ACC112 (cell line): ENCODE results near the gene RAB11FIP4.

Source experiments
- H2AFZ ChIP-seq: fragments of 200-600 bp; sonication (generic); one replicate; pipeline ENCODE4 v1.6.0; 2017; ENCODE audit warnings: antibody characterized with exemption, low read length; ENCODE audit not compliant: unreplicated experiment
- H3K27ac ChIP-seq: fragments of 200-600 bp; sonication (generic); 2 replicates; pipeline ENCODE4 v1.5.1; 2014; ENCODE audit warnings: low read depth, mild to moderate bottlenecking, antibody characterized with exemption, low read length, moderate library complexity
- H3K27me3 ChIP-seq: fragments of 200-600 bp; sonication (generic); 2 replicates; pipeline ENCODE4 v1.6.1; 2014; ENCODE audit warnings: mild to moderate bottlenecking, antibody characterized with exemption, low read length, moderate library complexity, mixed read lengths; ENCODE audit not compliant: insufficient read depth
- H3K36me3 ChIP-seq: fragments of 200-600 bp; sonication (generic); 2 replicates; pipeline ENCODE4 v1.6.1; 2016; ENCODE audit warnings: mild to moderate bottlenecking, antibody characterized with exemption, low read length, moderate library complexity, mixed read lengths; ENCODE audit not compliant: insufficient read depth
- H3K4me1 ChIP-seq: fragments of 200-600 bp; sonication (generic); one replicate; pipeline ENCODE4 v1.6.1; 2016; ENCODE audit warnings: low read length, mixed read lengths; ENCODE audit not compliant: insufficient read depth, unreplicated experiment, control insufficient read depth
- H3K4me3 ChIP-seq: fragments of 200-600 bp; sonication (generic); 2 replicates; pipeline ENCODE4 v1.5.1; 2014; ENCODE audit warnings: mild to moderate bottlenecking, low read depth, low read length
- H3K79me2 ChIP-seq: fragments of 200-600 bp; sonication (generic); one replicate; pipeline ENCODE4 v1.6.0; 2016; ENCODE audit warnings: low read length; ENCODE audit not compliant: control insufficient read depth, unreplicated experiment, insufficient read depth

RAB11FIP4 gene

GRCh38 chr17:31476525-31477416, 85.3 kb downstream of the RAB11FIP4 start:
- H2AFZ ChIP-seq: no peak overlapping the region
- H3K4me1 ChIP-seq: no peaks in the 10 kb centered on the region
- no peak overlapping the region for H3K27ac ChIP-seq
- no peak overlapping the region for H3K4me3 ChIP-seq
- H3K79me2 ChIP-seq: no peaks in the 10 kb centered on the region
- peaks cover 62% of the 10 kb centered on the region for H3K27me3 ChIP-seq
- no peaks in the 10 kb centered on the region for H3K36me3 ChIP-seq

- Histone ChIP-seq H3K4me1 (no peaks in the 10 kb centered on the region), H3K27me3 (peaks cover 67% of the 10 kb centered on the region), H3K4me3 (no peak overlapping the region), H3K79me2 (no peaks in the 10 kb centered on the region), H3K36me3 (no peaks in the 10 kb centered on the region), H2AFZ (no peak overlapping the region), H3K27ac (no peak overlapping the region)
Measured at GRCh38 chr17:31477417-31478055, 86.1 kb downstream of the RAB11FIP4 start.

GRCh38 chr17:31479062-31479408, 87.6 kb downstream of the RAB11FIP4 start:
- Histone ChIP-seq H2AFZ (no peak overlapping the region), H3K4me3 (no peak overlapping the region), H3K27ac (no peak overlapping the region), H3K27me3 (peaks cover 66% of the 10 kb centered on the region), H3K36me3 (no peaks in the 10 kb centered on the region), H3K79me2 (no peaks in the 10 kb centered on the region), H3K4me1 (no peaks in the 10 kb centered on the region)

- peaks cover 65% of the 10 kb centered on the region for H3K27me3 ChIP-seq
- H3K4me3 ChIP-seq: no peak overlapping the region
- H3K36me3 ChIP-seq: no peaks in the 10 kb centered on the region
- H3K27ac ChIP-seq: no peak overlapping the region
- H3K79me2 ChIP-seq: no peaks in the 10 kb centered on the region
- no peak overlapping the region for H2AFZ ChIP-seq
- no peaks in the 10 kb centered on the region for H3K4me1 ChIP-seq
Measured at GRCh38 chr17:31479524-31479923, 88.0 kb downstream of the RAB11FIP4 start.

DNA sequence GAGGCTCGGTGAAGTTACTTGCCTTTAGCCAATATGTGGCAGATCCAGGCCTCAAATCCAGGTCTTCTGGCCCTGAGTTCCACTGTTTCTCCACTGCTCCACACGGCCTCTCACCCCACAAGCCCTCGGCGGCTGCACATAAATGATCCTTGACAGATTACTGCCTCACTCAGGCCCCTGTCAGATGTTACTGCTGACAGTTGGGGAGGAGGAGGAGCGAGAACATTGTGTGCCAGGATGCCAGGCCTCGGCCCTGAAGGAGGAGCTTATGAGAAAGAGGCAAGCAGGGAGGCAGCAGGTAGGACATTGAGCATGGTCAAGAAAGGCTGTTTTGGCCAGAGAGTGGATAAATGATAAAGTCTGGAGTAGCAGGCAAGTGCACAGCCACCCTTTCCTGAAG, 88.6 kb downstream of the RAB11FIP4 start:
- Histone ChIP-seq H3K27ac (no peak overlapping the region), H3K27me3 (peaks cover 68% of the 10 kb centered on the region), H3K36me3 (no peaks in the 10 kb centered on the region), H3K4me1 (no peaks in the 10 kb centered on the region), H3K79me2 (no peaks in the 10 kb centered on the region), H3K4me3 (no peak overlapping the region), H2AFZ (no peak overlapping the region)

GRCh38 chr17:31480904-31481782, 89.7 kb downstream of the RAB11FIP4 start:
- H3K79me2 ChIP-seq: no peaks in the 10 kb centered on the region
- no peak overlapping the region for H3K27ac ChIP-seq
- no peak overlapping the region for H2AFZ ChIP-seq
- no peak overlapping the region for H3K4me3 ChIP-seq
- H3K36me3 ChIP-seq: no peaks in the 10 kb centered on the region
- peaks cover 68% of the 10 kb centered on the region for H3K27me3 ChIP-seq
- H3K4me1 ChIP-seq: no peaks in the 10 kb centered on the region

DNA sequence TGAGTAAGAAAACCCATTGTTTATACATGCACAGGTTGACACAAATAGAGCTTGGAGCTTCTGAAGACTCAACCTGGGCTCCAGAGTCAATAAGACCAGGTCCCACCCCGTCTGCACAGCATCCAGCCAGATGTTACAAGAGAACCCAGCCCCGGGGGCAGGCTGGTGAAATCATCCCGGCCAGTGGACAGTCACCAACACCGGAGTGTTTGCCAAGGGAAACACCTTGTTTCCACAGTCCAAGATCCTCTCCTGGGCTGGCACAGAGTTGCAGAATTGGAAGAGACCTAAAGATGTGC, 90.3 kb downstream of the RAB11FIP4 start:
- H3K27me3 ChIP-seq: peaks cover 72% of the 10 kb centered on the region

GRCh38 chr17:31484821-31485220, 93.3 kb downstream of the RAB11FIP4 start:
- no peak overlapping the region for H2AFZ ChIP-seq
- no peak overlapping the region for H3K27ac ChIP-seq
- H3K79me2 ChIP-seq: no peaks in the 10 kb centered on the region
- H3K27me3 ChIP-seq: peaks cover 75% of the 10 kb centered on the region
- H3K36me3 ChIP-seq: no peaks in the 10 kb centered on the region
- H3K4me1 ChIP-seq: no peaks in the 10 kb centered on the region
- no peak overlapping the region for H3K4me3 ChIP-seq

More for the DNA sequence above, 90.3 kb downstream of the RAB11FIP4 start:
- H3K27ac ChIP-seq: no peak overlapping the region
- no peak overlapping the region for H3K4me3 ChIP-seq
- no peaks in the 10 kb centered on the region for H3K79me2 ChIP-seq
- H3K36me3 ChIP-seq: no peaks in the 10 kb centered on the region
- no peak overlapping the region for H2AFZ ChIP-seq
- H3K4me1 ChIP-seq: no peaks in the 10 kb centered on the region

DNA sequence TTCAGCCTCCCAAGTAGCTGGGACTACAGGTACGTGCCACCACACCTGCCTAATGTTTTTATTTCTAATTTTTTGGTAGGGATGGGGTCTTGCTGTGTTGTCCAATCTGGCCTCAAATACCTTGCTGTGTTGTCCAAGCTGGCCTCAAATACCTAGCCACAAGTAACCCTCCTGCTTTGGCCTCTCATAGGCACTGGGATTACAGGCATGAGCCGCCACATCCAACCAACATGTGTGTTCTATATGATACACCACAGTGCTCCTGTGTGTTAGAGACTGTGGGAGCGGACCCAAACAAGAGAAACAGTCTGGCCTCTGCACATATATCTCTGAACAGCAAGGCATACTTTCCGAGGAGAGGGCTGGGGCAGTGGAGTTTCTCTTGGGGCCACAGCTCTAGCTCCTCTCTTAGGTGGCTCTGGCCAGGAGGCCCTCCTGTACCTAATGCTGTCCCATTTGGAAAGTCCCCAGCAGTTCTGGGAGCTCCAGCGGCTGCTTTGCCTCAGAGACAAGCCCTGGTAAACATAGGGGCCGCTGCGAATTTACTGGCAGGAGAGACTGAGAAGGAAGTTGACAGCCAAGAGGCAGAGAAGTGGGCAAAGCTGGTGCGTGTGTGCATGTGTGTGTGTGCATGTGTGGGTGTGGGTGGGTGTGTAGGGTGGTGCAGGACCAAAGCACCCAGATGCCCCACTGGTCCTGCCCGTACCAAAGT, 95.0 kb downstream of the RAB11FIP4 start:
- Histone ChIP-seq H3K4me3 (no peak overlapping the region), H2AFZ (no peak overlapping the region), H3K27ac (no peak overlapping the region), H3K79me2 (no peaks in the 10 kb centered on the region), H3K27me3 (peaks cover 82% of the 10 kb centered on the region), H3K36me3 (no peaks in the 10 kb centered on the region), H3K4me1 (no peaks in the 10 kb centered on the region)

GRCh38 chr17:31487063-31487647, 95.7 kb downstream of the RAB11FIP4 start:
- no peak overlapping the region for H2AFZ ChIP-seq
- H3K79me2 ChIP-seq: no peaks in the 10 kb centered on the region
- H3K36me3 ChIP-seq: no peaks in the 10 kb centered on the region
- H3K4me3 ChIP-seq: peak overlapping the region; percentile 59
- H3K27me3 ChIP-seq: peaks cover 79% of the 10 kb centered on the region
- no peak overlapping the region for H3K27ac ChIP-seq
- no peaks in the 10 kb centered on the region for H3K4me1 ChIP-seq
